OCI-LY1 (cell line): Measurements from ENCODE around the gene FAM193B.

Source experiments
- H2AFZ ChIP-seq: fragments of 200-600 bp; sonication (generic), shearing (Covaris generic); 2 replicates; pipeline ENCODE4 v1.6.0; 2014; ENCODE audit warnings: antibody characterized with exemption, mild to moderate bottlenecking, low read length
- H3F3A ChIP-seq: fragments of 200-600 bp; sonication (generic), shearing (Covaris generic); 2 replicates; pipeline ENCODE4 v1.6.0; 2014; ENCODE audit warnings: mild to moderate bottlenecking, antibody characterized with exemption, low read length, moderate library complexity; ENCODE audit not compliant: insufficient read depth
- H3K27ac ChIP-seq: fragments of 200-600 bp; sonication (generic); 2 replicates; pipeline ENCODE4 v1.5.1; 2014; ENCODE audit warnings: low read length, mixed run types, mild to moderate bottlenecking, low read depth; ENCODE audit not compliant: poor library complexity, severe bottlenecking
- H3K27me3 ChIP-seq: fragments of 200-600 bp; sonication (generic); 2 replicates; pipeline ENCODE4 v1.6.0; 2014; ENCODE audit warnings: antibody characterized with exemption, mild to moderate bottlenecking, low read length, moderate library complexity; ENCODE audit not compliant: insufficient read depth
- H3K36me3 ChIP-seq: fragments of 200-600 bp; sonication (generic); 2 replicates; pipeline ENCODE4 v1.6.1; 2014; ENCODE audit warnings: mild to moderate bottlenecking, antibody characterized with exemption, low read length, moderate library complexity, mixed read lengths; ENCODE audit not compliant: insufficient read depth
- H3K4me1 ChIP-seq: fragments of 200-600 bp; sonication (generic); 2 replicates; pipeline ENCODE4 v1.5.1; 2014; ENCODE audit warnings: mild to moderate bottlenecking, low read length, moderate library complexity; ENCODE audit not compliant: insufficient read depth, severe bottlenecking
- H3K4me2 ChIP-seq: fragments of 200-600 bp; sonication (generic), shearing (Covaris generic); 2 replicates; pipeline ENCODE4 v1.6.1; 2014; ENCODE audit warnings: low read length
- H3K4me3 ChIP-seq: fragments of 200-600 bp; sonication (generic); 2 replicates; pipeline ENCODE4 v1.5.1; 2014; ENCODE audit warnings: low read length, low read depth, mild to moderate bottlenecking, mixed read lengths; ENCODE audit not compliant: poor library complexity, severe bottlenecking
- H3K79me2 ChIP-seq: fragments of 200-600 bp; shearing (Covaris generic); 2 replicates; pipeline ENCODE4 v1.6.1; 2016; ENCODE audit warnings: mixed run types, low read length, mixed read lengths; ENCODE audit not compliant: insufficient read depth
- H3K9ac ChIP-seq: fragments of 200-600 bp; sonication (generic), shearing (Covaris generic); 2 replicates; pipeline ENCODE4 v1.6.1; 2014; ENCODE audit warnings: mild to moderate bottlenecking, low read length, mixed read lengths
- H3K9me2 ChIP-seq: fragments of 200-600 bp; sonication (generic), shearing (Covaris generic); 2 replicates; pipeline ENCODE4 v1.6.1; 2014; ENCODE audit warnings: low read depth, mild to moderate bottlenecking, low read length, mixed read lengths
- H3K9me3 ChIP-seq: fragments of 200-600 bp; shearing (Covaris generic); 2 replicates; pipeline ENCODE4 v1.6.1; 2014; ENCODE audit warnings: low read length, mixed read lengths
- H4K20me1 ChIP-seq: fragments of 200-600 bp; sonication (generic), shearing (Covaris generic); 2 replicates; pipeline ENCODE4 v1.6.0; 2016; ENCODE audit warnings: mild to moderate bottlenecking, low read length; ENCODE audit not compliant: insufficient read depth
- EZH2 ChIP-seq: fragments of 200-600 bp; sonication (generic), shearing (Covaris generic); IDR thresholded peaks from 2 replicates; pipeline ENCODE4 v1.8.0; 2017; ENCODE audit warnings: borderline replicate concordance, mixed run types, mild to moderate bottlenecking, antibody characterized with exemption, low read length, moderate library complexity, mixed read lengths
- TF ChIP-seq, protein P1 (sequence below): fragments of 200-600 bp; sonication (generic), shearing (Covaris generic); IDR thresholded peaks from 2 replicates; pipeline ENCODE4 v1.5.1; 2017; ENCODE audit warnings: mild to moderate bottlenecking, antibody characterized with exemption, low read length, moderate library complexity, mixed read lengths

The FAM193B gene

DNA sequence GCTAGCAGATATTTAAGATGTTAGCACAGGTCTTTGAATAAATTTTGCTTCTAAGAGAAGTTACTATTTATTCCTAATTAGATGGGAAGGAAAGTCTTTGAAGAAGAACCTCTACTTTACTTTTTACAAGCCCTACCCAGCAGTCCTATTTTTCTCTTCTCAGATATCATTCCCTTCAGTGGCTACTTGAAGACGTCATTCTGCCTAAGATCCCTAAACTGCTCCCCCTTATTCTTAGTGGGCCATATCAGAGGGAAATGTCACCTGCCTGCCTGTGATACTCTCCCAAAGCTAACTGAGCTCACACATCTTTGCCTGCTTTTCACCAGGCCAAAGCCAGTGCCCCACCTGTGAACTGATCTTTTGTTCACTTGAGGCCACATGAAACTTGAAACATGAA lies 21.1 kb upstream of the FAM193B start:
- Histone ChIP-seq H3K9me2 (no peaks in the 10 kb centered on the region), H3K4me1 (no peaks in the 10 kb centered on the region), H3K9me3 (no peaks in the 10 kb centered on the region), H3K79me2 (no peaks in the 10 kb centered on the region), H3K27ac (no peak overlapping the region), H2AFZ (no peak overlapping the region), H3K4me2 (no peak overlapping the region), H4K20me1 (no peaks in the 10 kb centered on the region), H3K27me3 (no peaks in the 10 kb centered on the region), H3K4me3 (no peak overlapping the region), H3K36me3 (no peaks in the 10 kb centered on the region), H3F3A (no peaks in the 10 kb centered on the region), H3K9ac (no peak overlapping the region)
- TF ChIP-seq, protein P1, sequence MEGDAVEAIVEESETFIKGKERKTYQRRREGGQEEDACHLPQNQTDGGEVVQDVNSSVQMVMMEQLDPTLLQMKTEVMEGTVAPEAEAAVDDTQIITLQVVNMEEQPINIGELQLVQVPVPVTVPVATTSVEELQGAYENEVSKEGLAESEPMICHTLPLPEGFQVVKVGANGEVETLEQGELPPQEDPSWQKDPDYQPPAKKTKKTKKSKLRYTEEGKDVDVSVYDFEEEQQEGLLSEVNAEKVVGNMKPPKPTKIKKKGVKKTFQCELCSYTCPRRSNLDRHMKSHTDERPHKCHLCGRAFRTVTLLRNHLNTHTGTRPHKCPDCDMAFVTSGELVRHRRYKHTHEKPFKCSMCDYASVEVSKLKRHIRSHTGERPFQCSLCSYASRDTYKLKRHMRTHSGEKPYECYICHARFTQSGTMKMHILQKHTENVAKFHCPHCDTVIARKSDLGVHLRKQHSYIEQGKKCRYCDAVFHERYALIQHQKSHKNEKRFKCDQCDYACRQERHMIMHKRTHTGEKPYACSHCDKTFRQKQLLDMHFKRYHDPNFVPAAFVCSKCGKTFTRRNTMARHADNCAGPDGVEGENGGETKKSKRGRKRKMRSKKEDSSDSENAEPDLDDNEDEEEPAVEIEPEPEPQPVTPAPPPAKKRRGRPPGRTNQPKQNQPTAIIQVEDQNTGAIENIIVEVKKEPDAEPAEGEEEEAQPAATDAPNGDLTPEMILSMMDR, result no peak
- no peak for TF ChIP-seq EZH2

DNA sequence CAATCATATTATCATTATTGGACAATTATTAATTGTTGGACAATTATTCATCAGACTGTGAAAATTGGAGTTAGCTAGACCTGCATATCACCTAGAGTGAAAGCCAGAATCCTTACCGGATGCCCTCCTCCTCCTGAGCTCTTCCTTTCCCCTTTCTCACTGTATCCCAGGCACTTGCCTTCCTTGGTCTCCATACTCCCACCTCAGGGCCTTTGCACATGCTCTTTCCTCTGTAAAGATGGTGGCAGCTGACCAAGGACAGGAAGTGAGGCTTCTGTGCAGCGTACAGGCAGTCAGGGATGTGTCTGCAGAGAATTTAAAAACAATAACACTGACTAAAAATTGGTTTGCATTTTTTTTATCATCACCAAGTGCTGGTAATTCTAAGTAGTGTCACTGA lies 15.5 kb upstream of the FAM193B start:
- Histone ChIP-seq H3K4me3 (no peak overlapping the region), H3K36me3 (no peaks in the 10 kb centered on the region), H3K27me3 (no peaks in the 10 kb centered on the region), H3K79me2 (no peaks in the 10 kb centered on the region), H3K4me1 (no peaks in the 10 kb centered on the region), H3F3A (no peaks in the 10 kb centered on the region), H4K20me1 (no peaks in the 10 kb centered on the region), H3K4me2 (no peak overlapping the region), H3K9ac (no peak overlapping the region), H3K27ac (no peak overlapping the region), H3K9me3 (no peaks in the 10 kb centered on the region), H3K9me2 (no peaks in the 10 kb centered on the region), H2AFZ (no peak overlapping the region)
- no peak for TF ChIP-seq EZH2
- TF ChIP-seq, protein P1, result no peak

DNA sequence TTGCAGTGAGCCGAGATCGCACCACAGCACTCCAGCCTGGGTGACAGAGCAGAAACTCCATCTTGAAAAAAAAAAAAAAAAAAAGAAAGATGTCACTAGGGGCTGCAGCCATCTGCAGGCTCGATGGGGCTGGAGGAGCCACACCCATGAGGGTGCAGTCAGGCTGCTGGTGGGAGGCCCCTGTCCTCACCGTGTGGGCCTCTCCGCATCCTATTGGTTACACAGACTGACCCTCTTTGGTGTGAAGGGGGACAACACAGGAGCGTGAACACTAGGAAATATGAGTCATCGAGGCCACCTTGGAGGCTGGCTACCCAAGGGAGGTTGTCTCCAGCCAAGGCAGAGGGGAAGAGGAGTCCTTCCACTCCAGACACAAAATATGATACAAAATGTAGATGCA lies 14.0 kb upstream of the FAM193B start:
- H3K4me1 ChIP-seq, result no peaks in the 10 kb centered on the region
- no peak overlapping the region for H3K27ac ChIP-seq
- H3K27me3 ChIP-seq, result no peaks in the 10 kb centered on the region
- no peaks in the 10 kb centered on the region for H3K36me3 ChIP-seq
- H3K9me3 ChIP-seq, result no peaks in the 10 kb centered on the region
- no peak for TF ChIP-seq EZH2
- TF ChIP-seq, protein P1, result no peak
- no peaks in the 10 kb centered on the region for H3K9me2 ChIP-seq
- H3K4me2 ChIP-seq, result no peak overlapping the region
- no peaks in the 10 kb centered on the region for H3F3A ChIP-seq
- H3K4me3 ChIP-seq, result no peak overlapping the region
- H2AFZ ChIP-seq, result no peak overlapping the region
- no peaks in the 10 kb centered on the region for H3K79me2 ChIP-seq
- no peak overlapping the region for H3K9ac ChIP-seq
- no peaks in the 10 kb centered on the region for H4K20me1 ChIP-seq
